ENCODE measurements around the gene ITGB2.
A peak's percentile ranks its signal among the peaks of the same experiment; 100 is the strongest.

The ITGB2 gene

DNA sequence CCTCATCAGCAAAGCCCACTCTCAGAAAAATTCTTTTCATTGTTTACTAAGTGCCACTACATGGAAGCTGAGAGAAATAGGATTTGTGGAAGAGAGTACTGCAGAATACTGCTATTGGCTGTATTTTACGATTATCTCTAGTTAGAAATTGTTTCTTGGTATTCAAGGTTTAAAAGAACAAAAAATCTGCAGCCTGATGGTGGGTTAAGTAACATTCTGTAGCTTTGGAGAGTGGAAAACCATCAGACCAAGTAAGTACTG, 74.5 kb downstream of the ITGB2 start:
- TF ChIP-seq, protein P1, sequence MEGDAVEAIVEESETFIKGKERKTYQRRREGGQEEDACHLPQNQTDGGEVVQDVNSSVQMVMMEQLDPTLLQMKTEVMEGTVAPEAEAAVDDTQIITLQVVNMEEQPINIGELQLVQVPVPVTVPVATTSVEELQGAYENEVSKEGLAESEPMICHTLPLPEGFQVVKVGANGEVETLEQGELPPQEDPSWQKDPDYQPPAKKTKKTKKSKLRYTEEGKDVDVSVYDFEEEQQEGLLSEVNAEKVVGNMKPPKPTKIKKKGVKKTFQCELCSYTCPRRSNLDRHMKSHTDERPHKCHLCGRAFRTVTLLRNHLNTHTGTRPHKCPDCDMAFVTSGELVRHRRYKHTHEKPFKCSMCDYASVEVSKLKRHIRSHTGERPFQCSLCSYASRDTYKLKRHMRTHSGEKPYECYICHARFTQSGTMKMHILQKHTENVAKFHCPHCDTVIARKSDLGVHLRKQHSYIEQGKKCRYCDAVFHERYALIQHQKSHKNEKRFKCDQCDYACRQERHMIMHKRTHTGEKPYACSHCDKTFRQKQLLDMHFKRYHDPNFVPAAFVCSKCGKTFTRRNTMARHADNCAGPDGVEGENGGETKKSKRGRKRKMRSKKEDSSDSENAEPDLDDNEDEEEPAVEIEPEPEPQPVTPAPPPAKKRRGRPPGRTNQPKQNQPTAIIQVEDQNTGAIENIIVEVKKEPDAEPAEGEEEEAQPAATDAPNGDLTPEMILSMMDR (IDR thresholded peaks at IDR 0.05; ENCODE audit: unreplicated experiment in 3 of 3) = no peak
- peak overlapping the region; percentile 42 to 58 (median 49) for H3K4me3 Mint-ChIP-seq
- peaks cover 19% of the 10 kb centered on the region for H3K27me3 Mint-ChIP-seq (ENCODE audit: low read depth)
- H3K36me3 Mint-ChIP-seq (ENCODE audit: low read depth) = peaks cover 22% of the 10 kb centered on the region
- no peaks in the 10 kb centered on the region for H3K9me3 Mint-ChIP-seq
- peaks cover 12% of the 10 kb centered on the region for H3K4me1 Mint-ChIP-seq
- no peak overlapping the region for H3K27ac Mint-ChIP-seq

DNA sequence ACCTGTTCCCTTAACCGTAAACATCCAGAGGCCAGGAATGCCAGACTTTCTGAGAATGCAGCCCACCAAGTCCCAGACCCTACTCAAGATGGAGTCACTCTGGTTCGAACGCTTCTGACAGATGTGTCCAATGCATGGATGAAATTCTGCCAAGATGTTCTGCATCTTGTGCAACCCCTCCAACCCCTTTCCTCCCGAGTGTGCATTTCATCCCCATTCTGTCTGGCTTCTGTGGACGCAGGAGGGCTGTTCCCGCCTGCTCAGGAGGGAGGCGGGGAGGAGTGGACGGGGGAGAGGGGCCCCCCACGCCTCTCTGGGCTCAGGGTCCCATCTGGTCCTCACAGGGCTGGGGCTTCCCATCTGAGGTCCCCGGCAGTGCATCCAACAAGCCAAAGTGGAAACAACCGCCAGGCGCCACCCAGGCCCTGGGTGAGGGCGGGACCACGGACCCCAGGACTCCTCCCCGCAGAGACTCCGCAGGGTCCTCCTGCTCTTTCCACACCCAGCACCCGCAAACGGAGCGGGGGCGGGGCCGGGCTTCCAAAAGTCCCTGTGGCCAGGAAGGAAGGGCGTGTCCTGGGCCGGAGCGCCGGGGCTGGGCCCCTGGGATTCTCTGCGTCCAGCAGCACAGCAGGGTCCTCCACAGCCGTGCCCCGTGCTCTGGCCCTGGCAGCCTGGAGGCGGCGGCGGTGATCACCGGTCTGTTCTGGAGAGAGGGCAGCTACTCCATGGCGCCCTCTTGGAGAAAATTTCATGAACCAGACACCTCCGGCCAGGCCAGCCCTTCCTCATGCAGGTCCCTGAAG, 75.1 kb downstream of the ITGB2 start:
- H3K27ac Mint-ChIP-seq = no peak overlapping the region
- peaks cover 18% of the 10 kb centered on the region for H3K36me3 Mint-ChIP-seq (ENCODE audit: low read depth)
- peak overlapping the region; percentile 42 to 58 (median 49) for H3K4me3 Mint-ChIP-seq
- TF ChIP-seq, protein P1 (IDR thresholded peaks at IDR 0.05; ENCODE audit: unreplicated experiment in 3 of 3) = peak in 2 of 3 experiments; percentile 19 to 32
- H3K4me1 Mint-ChIP-seq = peaks cover 12% of the 10 kb centered on the region
- H3K27me3 Mint-ChIP-seq (ENCODE audit: low read depth) = peaks cover 19% of the 10 kb centered on the region
- no peaks in the 10 kb centered on the region for H3K9me3 Mint-ChIP-seq

DNA sequence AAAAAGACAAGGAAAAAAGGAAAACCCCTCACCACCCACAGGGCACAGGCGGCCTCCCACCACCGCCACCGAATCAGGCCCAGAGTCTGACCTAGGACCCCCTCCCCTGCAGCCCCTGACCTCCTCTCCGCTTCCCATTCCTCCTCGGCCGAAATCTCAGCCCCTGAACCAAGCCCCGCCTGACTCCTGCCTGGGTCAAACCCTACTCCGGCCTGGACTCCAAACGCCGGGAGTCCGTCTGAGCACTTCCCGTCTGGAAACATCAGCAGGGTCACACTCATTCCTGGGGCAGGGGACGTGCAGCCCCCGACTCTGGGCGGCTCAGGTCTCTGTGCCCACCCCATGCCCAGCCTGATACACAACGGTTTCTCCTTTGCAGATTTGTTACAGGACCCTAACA, 76.4 kb downstream of the ITGB2 start:
- TF ChIP-seq, protein P1 (IDR thresholded peaks at IDR 0.05; ENCODE audit: unreplicated experiment in 3 of 3) = no peak
- peaks cover 12% of the 10 kb centered on the region for H3K4me1 Mint-ChIP-seq
- H3K27ac Mint-ChIP-seq = peak overlapping the region in 1 of 3 experiments; percentile 79
- H3K27me3 Mint-ChIP-seq (ENCODE audit: low read depth) = peaks cover 25% of the 10 kb centered on the region
- H3K9me3 Mint-ChIP-seq = no peaks in the 10 kb centered on the region
- H3K4me3 Mint-ChIP-seq = peak overlapping the region in 2 of 3 experiments; percentile 32 to 51
- H3K36me3 Mint-ChIP-seq (ENCODE audit: low read depth) = peaks cover 9% of the 10 kb centered on the region

DNA sequence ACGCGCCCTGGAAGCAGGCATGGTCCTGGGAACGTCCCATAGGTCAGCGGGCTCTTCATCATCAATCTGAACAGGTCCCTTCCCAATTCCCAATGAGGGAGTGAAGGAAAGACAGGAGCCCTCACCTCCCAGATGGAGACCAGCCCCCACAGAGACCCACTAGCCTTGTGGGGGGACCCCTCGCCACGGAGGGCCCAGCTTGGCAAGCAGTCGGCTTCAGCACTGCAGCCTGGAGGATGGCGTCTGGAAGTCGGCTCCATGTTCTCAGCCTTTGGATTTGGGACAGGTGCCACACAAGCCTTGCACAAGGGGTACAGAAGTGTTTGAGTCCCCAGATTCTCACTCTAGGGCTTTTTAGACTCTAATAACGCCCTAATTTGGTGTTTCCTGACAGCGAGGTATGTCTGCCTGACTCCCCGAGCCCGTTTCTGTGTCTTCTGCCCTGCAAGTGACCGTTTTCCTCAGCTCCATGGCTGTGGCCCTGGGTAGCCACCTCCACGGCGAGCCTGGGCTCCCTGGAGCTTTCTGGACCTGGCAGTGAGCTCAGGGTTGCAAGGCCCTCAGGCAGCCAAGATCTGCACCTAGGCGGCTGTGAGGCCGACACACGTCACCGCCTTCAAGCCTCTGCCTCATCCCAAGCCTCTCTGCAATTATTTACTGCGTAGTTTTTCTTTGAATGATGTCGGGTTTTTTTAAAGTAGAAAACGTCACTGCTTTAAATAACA, 77.8 kb downstream of the ITGB2 start:
- Mint-ChIP-seq H3K9me3 (no peaks in the 10 kb centered on the region), H3K36me3 (ENCODE audit: low read depth) (no peaks in the 10 kb centered on the region), H3K4me3 (no peak overlapping the region), H3K27ac (no peak overlapping the region), H3K27me3 (ENCODE audit: low read depth) (peaks cover 28% of the 10 kb centered on the region), H3K4me1 (peaks cover 12% of the 10 kb centered on the region)
- TF ChIP-seq, protein P1 (IDR thresholded peaks at IDR 0.05; ENCODE audit: unreplicated experiment in 3 of 3) = no peak

DNA sequence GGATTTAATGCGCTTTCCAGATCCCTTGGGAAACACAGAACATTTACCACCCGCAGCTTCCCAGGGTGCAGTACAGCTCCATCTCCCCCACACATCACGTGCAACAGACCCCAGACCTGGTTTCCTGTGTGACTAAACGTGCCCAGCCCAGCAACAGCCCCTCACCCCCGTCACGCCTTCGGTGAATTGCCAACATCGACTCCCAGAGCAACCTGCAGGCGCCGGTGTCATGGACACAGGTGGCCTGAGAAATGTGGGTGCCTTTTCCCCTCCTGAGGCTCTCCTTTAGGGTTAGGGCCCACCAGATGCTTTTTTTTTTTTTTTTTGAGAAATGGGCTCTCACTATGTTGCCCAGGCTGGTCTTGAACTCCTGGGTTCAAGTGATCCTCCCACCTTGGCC, 78.6 kb downstream of the ITGB2 start:
- Mint-ChIP-seq H3K27ac (no peak overlapping the region), H3K4me3 (no peak overlapping the region), H3K36me3 (ENCODE audit: low read depth) (no peaks in the 10 kb centered on the region), H3K27me3 (ENCODE audit: low read depth) (peaks cover 25% of the 10 kb centered on the region), H3K4me1 (peaks cover 12% of the 10 kb centered on the region), H3K9me3 (no peaks in the 10 kb centered on the region)
- TF ChIP-seq, protein P1 (IDR thresholded peaks at IDR 0.05; ENCODE audit: unreplicated experiment in 3 of 3) = no peak
